NK-92 (cell line): ENCODE data around the gene UQCC5.

ENCODE experiments used
- DNase-seq: peaks from one replicate; lab custom pipeline; 2025; ENCODE audit not compliant: unreplicated experiment; lab: John Stamatoyannopoulos, UW

Gene UQCC5, protein sequence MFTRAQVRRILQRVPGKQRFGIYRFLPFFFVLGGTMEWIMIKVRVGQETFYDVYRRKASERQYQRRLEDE

GRCh38 chr3:52536369-52537164 is at the start of gene UQCC5:
Gene UQCC5 (plus strand): TSS chr3:52536605. CDS start chr3:52536756, 151 bp downstream.
- DNase-seq, result peak; percentile 83

GRCh38 chr3:52487050-52487787 is 49.2 kb upstream of the UQCC5 start:
- no peak for DNase-seq

DNA sequence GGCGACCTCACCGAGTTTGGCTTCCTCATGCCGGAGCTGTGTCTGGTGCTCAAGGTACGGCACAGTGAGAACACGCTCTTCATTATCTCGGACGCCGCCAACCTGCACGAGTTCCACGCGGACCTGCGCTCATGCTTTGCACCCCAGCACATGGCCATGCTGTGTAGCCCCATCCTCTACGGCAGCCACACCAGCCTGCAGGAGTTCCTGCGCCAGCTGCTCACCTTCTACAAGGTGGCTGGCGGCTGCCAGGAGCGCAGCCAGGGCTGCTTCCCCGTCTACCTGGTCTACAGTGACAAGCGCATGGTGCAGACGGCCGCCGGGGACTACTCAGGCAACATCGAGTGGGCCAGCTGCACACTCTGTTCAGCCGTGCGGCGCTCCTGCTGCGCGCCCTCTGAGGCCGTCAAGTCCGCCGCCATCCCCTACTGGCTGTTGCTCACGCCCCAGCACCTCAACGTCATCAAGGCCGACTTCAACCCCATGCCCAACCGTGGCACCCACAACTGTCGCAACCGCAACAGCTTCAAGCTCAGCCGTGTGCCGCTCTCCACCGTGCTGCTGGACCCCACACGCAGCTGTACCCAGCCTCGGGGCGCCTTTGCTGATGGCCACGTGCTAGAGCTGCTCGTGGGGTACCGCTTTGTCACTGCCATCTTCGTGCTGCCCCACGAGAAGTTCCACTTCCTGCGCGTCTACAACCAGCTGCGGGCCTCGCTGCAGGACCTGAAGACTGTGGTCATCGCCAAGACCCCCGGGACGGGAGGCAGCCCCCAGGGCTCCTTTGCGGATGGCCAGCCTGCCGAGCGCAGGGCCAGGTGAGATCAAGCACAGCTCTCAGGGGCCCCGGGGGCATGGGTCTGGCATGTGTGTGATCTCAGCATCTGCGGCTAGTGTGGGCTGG is 48.4 kb upstream of the UQCC5 start:
- DNase-seq, result no peak

GRCh38 chr3:52488746-52489145 is 47.7 kb upstream of the UQCC5 start:
- DNase-seq, result no peak

DNA sequence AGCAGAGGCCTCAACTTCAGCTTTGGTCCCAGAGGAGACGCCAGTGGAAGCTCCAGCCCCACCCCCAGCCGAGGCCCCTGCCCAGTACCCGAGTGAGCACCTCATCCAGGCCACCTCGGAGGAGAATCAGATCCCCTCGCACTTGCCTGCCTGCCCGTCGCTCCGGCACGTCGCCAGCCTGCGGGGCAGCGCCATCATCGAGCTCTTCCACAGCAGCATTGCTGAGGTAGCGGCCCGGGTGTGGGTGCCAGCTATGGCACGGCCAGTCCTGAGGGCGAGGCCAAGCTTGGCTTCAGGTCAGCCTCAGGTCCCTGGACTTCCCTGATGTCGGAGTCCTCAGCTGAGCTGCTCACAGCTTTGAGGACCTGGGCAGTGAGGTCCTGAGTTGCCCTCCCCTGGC is 47.0 kb upstream of the UQCC5 start:
- DNase-seq, result no peak

GRCh38 chr3:52490035-52490938 is 46.1 kb upstream of the UQCC5 start:
- DNase-seq, result no peak

- DNase-seq, result no peak
Observed at GRCh38 chr3:52490939-52491526, 45.4 kb upstream of the UQCC5 start.

GRCh38 chr3:52492059-52492458 is 44.3 kb upstream of the UQCC5 start:
- DNase-seq, result no peak

- DNase-seq, result no peak
Observed at GRCh38 chr3:52493232-52494017, 43.0 kb upstream of the UQCC5 start.

- no peak for DNase-seq
Observed at GRCh38 chr3:52494445-52494844, 42.0 kb upstream of the UQCC5 start.

DNA sequence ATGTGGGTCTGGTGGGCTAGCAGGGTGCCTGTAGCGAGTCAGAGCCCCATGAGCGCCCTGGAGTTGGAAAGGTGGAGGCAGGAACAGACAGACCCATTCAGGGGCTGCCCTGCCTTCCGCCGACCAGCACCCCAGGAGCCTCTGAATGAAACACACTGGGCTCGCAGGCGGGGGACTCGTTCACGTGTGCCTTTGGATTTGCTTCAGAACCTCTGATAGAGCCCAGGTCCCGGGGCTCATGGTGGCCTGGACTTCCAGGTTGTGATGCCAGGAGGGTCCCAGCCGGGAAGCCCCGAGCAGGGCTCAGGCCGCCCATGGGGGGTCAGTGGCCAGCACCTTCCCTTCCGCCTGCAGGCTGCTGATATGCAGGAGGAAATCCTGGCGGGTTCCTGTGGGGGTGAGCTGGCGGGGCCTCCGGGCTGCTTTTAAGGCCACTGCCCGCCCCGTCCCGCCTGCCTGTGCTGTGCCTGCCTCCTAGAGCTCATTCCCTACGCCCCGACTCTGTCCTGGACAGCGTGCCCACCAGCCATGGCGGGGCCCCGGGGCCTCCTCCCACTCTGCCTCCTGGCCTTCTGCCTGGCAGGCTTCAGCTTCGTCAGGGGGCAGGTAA is 41.4 kb upstream of the UQCC5 start, which contains the start of gene STAB1:
STAB1 (plus strand) TSS at position 453 of the 610 bp plus-strand sequence; CDS start at position 529, 76 bp downstream.
- no peak for DNase-seq

DNA sequence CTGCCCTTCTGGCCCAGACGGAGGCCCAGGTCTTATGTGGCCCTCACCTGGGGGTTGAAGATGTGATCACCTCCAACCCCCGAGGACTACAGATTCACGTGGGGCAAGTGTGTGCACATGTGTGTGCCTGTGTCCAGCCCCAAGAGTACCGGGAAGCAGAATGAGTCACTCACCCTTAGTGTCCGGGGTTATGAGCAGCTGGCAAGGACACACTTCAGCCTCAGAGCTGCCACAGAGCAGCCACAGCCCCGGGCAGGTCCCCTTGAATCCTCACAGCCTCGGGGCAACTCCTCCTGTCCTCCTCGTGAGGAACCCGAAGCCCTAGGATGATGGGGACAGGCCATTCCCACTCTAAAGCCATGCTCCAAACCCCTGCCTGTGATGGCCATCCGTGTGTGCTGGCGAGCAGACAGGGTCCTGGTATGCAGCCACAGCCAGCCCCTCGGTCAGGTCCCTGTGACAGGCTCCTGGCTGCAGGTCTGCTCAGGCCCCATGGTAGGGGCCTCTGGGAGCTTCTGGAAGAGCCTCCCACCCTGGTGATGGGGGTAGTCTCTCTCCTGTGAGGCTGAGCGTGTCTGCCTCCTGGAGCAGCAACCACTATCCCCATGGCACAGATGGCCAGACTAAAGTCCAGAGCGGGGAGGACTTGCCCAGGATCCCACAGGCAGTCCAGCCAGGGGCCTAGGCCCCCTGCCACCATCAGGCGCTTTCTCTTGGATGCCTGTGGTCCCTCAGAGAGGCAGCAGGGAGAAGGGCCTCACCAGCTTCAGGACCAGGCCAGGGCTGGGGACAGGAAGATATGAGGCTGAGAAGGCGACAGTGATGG is 40.4 kb upstream of the UQCC5 start:
- DNase-seq, result no peak

DNA sequence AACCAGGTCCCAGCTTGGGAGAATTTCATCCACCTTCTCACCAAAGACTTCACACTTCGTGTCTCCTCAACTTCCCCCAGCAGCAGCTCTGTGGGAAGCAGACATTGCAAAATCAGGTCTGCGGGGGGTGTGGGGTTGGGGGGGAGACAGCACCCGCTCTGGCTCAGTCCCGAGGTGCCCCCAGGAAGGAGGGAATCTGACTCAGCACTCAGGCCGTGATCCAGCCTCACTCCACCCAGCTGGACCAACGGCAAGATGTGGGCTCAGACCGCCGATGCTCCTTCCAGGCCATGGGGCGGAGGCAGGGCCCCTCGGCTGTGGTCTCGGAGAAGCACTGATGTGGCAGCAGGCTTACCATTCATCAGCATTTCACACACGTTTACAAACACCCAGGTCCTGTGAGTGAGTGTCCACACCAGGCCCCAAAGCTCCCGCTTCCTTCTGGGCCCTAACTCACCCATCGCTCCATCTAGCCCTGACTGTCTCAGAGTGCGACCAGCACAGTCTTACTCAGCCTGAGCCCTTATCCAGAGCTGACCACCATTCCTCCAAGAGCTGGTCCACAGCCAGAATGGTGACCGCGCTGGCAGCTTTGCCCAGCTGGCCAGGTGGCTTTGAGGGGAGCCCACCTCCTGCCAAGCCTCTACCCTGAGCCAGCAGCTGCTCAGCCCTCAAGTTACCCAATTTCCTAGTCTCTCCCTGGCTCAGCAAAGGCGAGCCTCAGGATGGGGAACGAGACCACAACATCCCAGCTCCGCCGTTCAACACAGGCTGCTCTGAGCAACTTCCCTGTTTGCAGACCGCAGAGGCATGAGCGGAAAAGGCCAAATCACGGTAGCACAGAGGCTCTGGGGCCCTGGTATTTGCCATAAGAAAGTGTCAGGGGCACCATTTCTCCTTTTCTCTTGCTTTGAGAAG is 38.0 kb upstream of the UQCC5 start:
- no peak for DNase-seq

DNA sequence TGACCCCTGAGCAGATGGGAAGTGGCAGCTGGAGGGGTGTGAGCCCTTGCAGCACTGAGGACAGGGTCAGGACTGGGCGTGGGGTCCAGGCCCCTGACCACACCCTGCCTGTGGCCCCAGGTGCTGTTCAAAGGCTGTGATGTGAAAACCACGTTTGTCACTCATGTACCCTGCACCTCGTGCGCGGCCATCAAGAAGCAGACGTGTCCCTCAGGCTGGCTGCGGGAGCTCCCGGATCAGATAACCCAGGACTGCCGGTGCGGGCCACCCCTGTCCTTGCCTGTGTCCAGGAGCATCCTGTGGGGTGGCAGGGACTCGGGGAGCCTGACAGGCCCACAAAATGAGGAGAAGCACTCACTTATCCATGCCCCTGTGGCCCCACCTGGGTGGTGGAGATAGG is 35.4 kb upstream of the UQCC5 start:
- DNase-seq, result no peak

GRCh38 chr3:52502001-52502400 is 34.4 kb upstream of the UQCC5 start:
- DNase-seq, result no peak

DNA sequence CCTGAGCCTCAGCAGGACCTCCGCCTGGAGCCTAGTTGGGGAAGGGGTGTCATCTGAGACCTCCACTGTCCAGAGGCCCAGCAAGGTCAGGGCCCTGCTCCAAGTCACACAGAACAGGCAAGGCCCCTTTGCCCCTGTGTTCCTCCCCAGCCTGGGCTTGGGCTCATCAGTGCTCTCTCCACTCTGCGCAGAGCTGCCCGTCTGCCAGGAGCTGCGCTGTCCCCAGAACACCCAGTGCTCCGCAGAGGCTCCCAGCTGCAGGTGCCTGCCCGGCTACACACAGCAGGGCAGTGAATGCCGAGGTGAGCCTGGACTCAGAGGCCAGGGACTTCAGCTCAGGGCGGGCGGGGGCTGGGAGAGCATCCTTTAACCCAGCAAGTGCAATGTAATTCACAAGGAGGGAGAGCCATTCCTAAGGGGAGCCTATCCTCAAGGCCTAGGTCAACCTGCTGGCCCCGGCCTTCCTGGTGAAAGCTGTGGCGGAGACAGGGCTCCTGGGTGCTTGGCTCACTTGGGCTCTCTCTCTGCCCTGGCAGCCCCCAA is 33.5 kb upstream of the UQCC5 start:
- DNase-seq, result no peak
